ENCODE results near the gene SYT6.

SYT6 gene

GRCh38 chr1:114155706-114156105 is 2.0 kb upstream of the SYT6 start:
- DNase-seq: peak in 1 of 56 donors; percentile 17

DNA sequence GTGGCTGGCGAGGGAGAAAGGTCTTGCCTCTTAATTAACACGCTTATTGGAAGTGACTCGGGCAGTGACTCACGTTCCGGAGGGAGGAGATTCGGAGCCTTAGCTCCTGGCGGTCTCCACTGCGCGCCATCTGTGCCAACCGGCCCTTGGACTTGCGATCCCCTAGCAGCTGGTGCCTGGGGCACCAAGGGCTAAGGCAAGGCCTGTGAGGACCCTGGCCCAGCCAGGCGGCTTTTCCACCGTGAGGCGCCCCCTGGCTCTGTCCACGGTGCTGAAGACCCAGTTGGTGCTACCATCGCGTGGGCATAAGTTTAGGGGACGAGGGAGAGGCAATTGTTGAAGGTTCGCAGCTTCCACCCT is 1.3 kb upstream of the SYT6 start:
- no peak for DNase-seq

DNA sequence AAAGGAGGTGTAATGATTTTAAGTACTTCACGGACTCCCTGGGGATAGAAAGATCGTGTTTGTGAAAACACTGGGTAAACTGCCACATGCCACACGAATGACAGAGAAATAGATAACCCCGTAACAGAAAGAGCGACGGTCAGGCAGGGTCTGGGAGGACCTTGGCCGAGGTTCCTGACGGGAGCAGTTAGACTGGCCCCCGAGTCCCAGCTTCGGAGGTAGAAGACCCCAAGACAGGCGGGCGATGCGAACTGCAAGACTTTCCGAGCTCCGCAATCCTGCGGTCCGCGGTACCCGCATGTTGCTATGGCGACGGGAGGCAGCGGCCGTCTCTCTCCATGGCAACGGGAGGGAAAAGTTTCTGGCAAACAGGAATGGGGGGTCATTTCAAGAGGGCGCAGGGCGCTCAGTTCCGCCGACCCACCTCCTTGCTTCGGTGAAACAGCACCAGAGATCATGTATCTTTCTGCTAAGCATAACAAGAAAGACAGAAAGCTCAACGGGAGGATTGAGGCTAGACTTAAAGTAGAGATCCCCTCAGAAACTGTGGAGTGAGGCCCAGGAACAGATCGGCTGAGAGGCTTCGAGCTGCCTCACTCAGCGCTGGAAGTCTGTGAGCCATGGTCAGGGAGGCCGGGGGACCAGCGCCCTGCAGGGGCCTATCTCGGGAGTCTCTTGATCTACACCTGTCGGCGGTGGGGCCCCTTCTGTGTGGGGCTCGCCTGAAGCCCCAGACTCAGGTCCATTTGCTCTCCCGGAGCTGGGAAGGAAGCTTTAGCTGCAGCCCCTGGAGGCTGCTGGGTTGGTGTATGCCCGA is 685 bp upstream of the SYT6 start:
- peak in 11 of 56 donors; percentile 12 to 47 (median 20) for DNase-seq

GRCh38 chr1:114152508-114153260 is 985 bp downstream of the SYT6 start:
- DNase-seq: peak in 13 of 56 donors; percentile 7 to 50 (median 24)

GRCh38 chr1:114152089-114152507 is 1.6 kb downstream of the SYT6 start:
- no peak for DNase-seq

GRCh38 chr1:114150016-114150415 is 3.7 kb downstream of the SYT6 start:
- no peak for DNase-seq

DNA sequence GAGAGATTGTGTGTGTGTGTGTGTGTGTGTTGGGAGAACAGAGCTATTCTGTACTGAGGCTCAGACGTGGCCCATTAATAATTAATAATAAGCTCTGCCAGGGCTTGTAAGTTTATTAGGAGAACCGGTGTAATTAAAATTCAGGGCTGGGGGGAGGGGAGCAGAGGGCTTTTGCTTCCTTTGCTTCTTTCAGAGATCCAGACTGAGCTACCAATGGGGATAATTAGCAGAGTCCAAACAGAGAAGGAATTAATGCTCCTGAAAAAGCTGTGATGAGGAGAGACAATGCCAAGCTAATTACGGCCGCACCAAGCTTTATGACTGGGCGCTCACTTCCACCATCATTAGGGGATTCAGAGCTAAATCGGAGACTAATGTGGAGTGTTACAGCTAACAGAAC is 4.5 kb downstream of the SYT6 start:
- no peak for DNase-seq

- no peak for DNase-seq
Measured at GRCh38 chr1:114145504-114146151, 8.0 kb downstream of the SYT6 start.

DNA sequence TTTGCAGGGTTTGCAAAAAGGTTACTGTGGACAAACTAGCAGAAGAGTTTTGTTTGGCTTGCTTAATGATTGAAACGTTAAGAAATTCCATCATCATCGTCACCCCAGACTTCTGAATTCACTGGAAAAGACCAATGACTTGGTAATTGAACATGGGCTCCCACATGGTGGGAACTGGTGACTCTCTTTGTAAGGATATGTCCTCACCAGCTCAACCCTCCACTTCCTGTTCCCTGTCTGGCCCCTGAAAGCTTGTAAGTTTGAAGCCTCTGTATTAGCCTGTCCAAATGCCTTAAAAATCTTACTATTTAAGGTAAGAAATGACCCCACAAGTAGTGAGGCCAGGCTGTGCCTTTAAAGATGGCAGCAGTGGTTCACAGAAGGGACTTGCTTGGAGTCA is 9.7 kb downstream of the SYT6 start:
- DNase-seq: no peak

- DNase-seq: no peak
Measured at GRCh38 chr1:114139540-114139939, 14.1 kb downstream of the SYT6 start.

- DNase-seq: no peak
Measured at GRCh38 chr1:114137497-114137896, 16.2 kb downstream of the SYT6 start.

DNA sequence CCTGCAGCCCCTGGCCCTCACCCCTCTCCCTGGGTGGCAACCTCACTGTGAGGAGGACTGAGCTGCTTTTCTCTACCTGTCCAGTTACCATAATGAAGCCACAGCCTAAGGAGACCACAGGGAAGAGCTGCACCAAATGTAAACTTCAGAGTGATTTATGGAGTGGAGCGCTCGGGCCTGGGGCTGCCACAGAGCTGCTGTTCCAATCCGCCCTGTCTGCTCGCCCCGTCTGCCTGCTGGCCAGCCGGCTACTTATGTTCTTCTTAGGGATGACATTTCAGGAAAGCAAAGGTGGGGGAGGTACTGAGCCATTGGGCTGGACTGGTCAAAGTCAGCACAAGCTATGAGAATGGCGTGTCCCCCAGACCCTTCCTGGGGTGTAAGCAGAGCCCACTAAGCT is 17.9 kb downstream of the SYT6 start:
- no peak for DNase-seq

DNA sequence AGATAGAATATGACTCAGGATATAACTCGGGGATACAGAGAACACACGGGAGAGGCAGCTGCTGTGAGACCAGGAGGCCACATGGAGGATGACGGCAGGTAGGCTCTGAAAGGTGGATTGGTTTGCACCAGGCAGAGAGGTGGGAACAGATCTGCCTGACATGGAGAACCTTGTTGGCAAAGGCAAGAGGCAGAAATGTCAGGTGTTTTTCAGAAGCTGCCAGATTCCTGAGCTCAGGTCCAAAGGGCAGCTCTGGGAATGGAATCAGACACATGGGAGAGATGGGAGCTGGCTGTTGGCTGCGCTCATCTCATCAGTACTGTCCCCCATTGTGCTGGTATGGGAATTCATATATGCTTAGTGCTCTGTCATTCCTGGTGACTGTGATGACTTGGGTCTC is 19.2 kb downstream of the SYT6 start:
- no peak for DNase-seq

- no peak for DNase-seq
Measured at GRCh38 chr1:114133129-114133528, 20.5 kb downstream of the SYT6 start.

GRCh38 chr1:114131526-114132220 is 22.0 kb downstream of the SYT6 start:
- DNase-seq: no peak

DNA sequence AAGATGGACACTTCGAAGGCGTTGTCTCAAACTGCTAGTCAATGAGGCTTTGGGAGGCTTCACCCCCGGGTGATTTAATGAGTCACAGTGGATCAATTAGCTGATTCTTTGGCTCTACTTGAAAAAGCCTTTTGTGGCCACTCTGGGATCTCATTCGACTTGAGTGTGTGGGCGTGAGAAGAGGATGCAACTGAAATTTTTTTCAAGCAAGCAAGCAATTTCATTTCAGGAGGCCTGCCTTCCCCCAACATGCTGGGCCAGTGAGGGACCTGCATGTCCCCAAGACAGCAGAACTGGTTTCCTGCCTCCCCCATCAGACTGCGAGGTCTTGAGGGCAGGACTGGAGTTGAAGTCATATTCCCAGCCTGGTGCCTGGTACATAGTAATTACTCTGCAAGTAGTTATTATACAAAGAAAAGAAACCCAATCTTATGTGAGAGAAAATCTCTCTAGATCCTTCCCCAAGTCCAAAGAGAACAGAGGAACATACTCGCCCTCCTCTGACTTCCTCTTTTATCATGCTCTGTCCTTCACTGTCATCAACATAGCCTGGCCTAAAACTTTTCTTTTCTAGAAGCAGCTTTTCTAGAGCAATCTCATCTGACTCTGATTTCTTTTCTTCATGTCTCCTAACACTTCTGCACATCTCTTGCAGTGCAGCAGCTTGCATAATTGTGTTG is 22.7 kb downstream of the SYT6 start:
- DNase-seq: no peak

DNA sequence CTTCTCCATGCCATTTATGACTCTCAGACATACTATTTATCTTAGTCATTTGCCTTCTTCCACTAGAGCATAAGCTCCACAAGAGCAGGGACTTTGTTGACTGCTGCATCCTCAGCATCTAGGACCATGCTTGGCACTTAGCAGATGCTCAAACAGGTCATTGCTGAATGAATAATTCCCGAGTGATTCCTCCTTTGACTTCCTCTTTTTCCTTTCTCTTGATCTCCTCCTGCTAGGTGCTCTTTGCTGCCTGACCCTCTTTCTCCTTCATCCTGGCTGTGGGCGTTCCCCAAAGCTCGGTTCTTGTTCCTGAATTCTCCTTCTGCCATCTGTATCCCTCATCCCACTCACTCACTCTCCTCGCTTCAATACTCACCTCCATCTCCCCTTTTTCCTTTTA is 23.5 kb downstream of the SYT6 start:
- no peak for DNase-seq

- no peak for DNase-seq
Measured at GRCh38 chr1:114128293-114128692, 25.4 kb downstream of the SYT6 start.

DNA sequence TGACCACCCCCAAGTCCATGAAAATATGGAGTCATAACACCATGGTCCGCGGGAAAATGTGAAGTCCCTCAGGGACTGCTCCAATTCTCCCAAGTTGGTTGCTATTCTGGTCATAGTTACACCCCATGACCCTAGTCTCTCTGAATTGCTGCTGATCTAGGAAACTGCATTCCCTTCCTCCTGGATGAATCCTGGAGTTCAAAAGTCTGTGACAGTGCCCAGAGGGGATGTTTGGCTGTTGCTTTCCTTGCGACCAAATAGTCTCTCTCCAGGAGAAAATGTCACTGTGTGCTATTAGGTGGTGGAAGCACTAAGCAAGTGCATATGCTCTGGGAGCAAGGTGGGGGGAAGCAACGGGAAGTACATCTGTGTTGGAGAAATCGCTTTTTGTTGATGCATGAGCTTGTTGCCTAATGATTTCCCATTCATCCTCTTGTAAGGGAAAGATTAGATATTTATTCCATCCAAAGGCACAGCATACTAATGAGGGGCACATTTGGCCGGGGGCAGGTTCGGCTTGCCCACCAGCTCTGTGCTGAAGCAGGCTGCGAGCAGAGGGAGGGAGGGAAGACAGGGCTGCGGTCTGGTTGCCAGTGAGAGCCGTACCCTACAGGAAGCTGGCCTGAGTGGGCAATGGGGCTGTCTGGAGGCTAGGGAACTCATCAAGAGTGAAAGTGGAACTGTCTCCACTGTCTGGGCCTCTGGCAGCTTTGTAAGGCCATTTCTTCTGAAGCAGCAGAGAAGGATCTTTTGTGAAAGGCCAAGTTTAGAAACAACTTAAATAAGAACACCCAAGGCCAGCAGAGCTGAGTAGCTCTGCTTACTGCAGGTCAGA is 27.2 kb downstream of the SYT6 start:
- DNase-seq: peak in 17 of 56 donors; percentile 10 to 55 (median 22)

- no peak for DNase-seq
Measured at GRCh38 chr1:114124644-114125043, 29.0 kb downstream of the SYT6 start.

All from nucleus accumbens (tissue), 56 donors.